Parathyroid adenoma (tissue), 2 donors: ENCODE results near the gene TCP11.

ENCODE experiments used
- H2AFZ ChIP-seq: fragments of 300-600 bp; sonication (generic); one replicate; pipeline ENCODE4 v1.7.0; 2017; ENCODE audit warnings: antibody characterized with exemption, mild to moderate bottlenecking
- H3K27ac ChIP-seq: fragments of 300-600 bp; sonication (generic); one replicate; pipeline ENCODE4 v1.7.0; 2017
- H3K27me3 ChIP-seq: fragments of 300-600 bp; sonication (generic); one replicate; pipeline ENCODE4 v1.7.0; 2017; ENCODE audit warnings: low read length; ENCODE audit not compliant: control insufficient read depth, insufficient read depth
- H3K36me3 ChIP-seq: fragments of 300-600 bp; sonication (generic); one replicate; pipeline ENCODE4 v1.7.0; 2017; ENCODE audit warnings: low read length; ENCODE audit not compliant: control insufficient read depth, insufficient read depth
- H3K4me1 ChIP-seq: fragments of 300-600 bp; sonication (generic); one replicate; pipeline ENCODE4 v1.7.0; 2017; ENCODE audit warnings: control low read depth
- H3K4me2 ChIP-seq: fragments of 300-600 bp; sonication (generic); one replicate; pipeline ENCODE4 v1.7.0; 2017; ENCODE audit warnings: low read length
- H3K4me3 ChIP-seq: fragments of 300-600 bp; sonication (generic); one replicate; pipeline ENCODE4 v1.7.0; 2017; ENCODE audit warnings: low read depth, low read length
- H3K79me2 ChIP-seq: fragments of 300-600 bp; sonication (generic); one replicate; pipeline ENCODE4 v1.7.0; 2017; ENCODE audit warnings: control low read depth
- H3K9ac ChIP-seq: fragments of 300-600 bp; sonication (generic); one replicate; pipeline ENCODE4 v1.7.0; 2017; ENCODE audit warnings: mild to moderate bottlenecking
- H3K9me3 ChIP-seq: fragments of 300-600 bp; sonication (generic); one replicate; pipeline ENCODE4 v1.7.0; 2017; ENCODE audit warnings: low read length; ENCODE audit not compliant: control insufficient read depth
- CTCF ChIP-seq: fragments of 300-600 bp; sonication (generic); IDR thresholded peaks from one replicate; pipeline ENCODE4 v1.7.0; 2017; ENCODE audit warnings: antibody characterized with exemption, mild to moderate bottlenecking
- donor health status: primary hyperparathyroidism.

Gene TCP11

GRCh38 chr6:35073766-35074471 lies 67.2 kb downstream of the TCP11 start:
- Histone ChIP-seq H3K9ac (no peak overlapping the region), H3K4me1 (no peaks in the 10 kb centered on the region), H3K4me3 (no peak overlapping the region), H2AFZ (no peak overlapping the region), H3K79me2 (no peaks in the 10 kb centered on the region), H3K9me3 (no peaks in the 10 kb centered on the region), H3K27me3 (no peaks in the 10 kb centered on the region), H3K36me3 (no peaks in the 10 kb centered on the region), H3K4me2 (no peak overlapping the region), H3K27ac (no peak overlapping the region)
- no peak for TF ChIP-seq CTCF

- Histone ChIP-seq H2AFZ (no peak overlapping the region), H3K4me3 (no peak overlapping the region), H3K27ac (no peak overlapping the region), H3K4me1 (no peaks in the 10 kb centered on the region), H3K36me3 (no peaks in the 10 kb centered on the region), H3K79me2 (no peaks in the 10 kb centered on the region), H3K9me3 (no peaks in the 10 kb centered on the region), H3K27me3 (no peaks in the 10 kb centered on the region), H3K9ac (no peak overlapping the region), H3K4me2 (no peak overlapping the region)
- no peak for TF ChIP-seq CTCF
Measured at GRCh38 chr6:35073211-35073610, 67.9 kb downstream of the TCP11 start.

GRCh38 chr6:35072698-35073055 lies 68.5 kb downstream of the TCP11 start:
- H3K27ac ChIP-seq: no peak overlapping the region
- no peak overlapping the region for H3K9ac ChIP-seq
- H3K4me3 ChIP-seq: no peak overlapping the region
- no peak overlapping the region for H3K4me2 ChIP-seq
- no peaks in the 10 kb centered on the region for H3K36me3 ChIP-seq
- no peaks in the 10 kb centered on the region for H3K9me3 ChIP-seq
- TF ChIP-seq CTCF: no peak
- H3K79me2 ChIP-seq: no peaks in the 10 kb centered on the region
- no peaks in the 10 kb centered on the region for H3K4me1 ChIP-seq
- no peak overlapping the region for H2AFZ ChIP-seq
- no peaks in the 10 kb centered on the region for H3K27me3 ChIP-seq

GRCh38 chr6:35072051-35072697 lies 69.0 kb downstream of the TCP11 start:
- no peak overlapping the region for H3K9ac ChIP-seq
- no peaks in the 10 kb centered on the region for H3K4me1 ChIP-seq
- H2AFZ ChIP-seq: no peak overlapping the region
- H3K4me2 ChIP-seq: no peak overlapping the region
- H3K4me3 ChIP-seq: no peak overlapping the region
- TF ChIP-seq CTCF: no peak
- H3K9me3 ChIP-seq: no peaks in the 10 kb centered on the region
- no peaks in the 10 kb centered on the region for H3K36me3 ChIP-seq
- no peaks in the 10 kb centered on the region for H3K79me2 ChIP-seq
- no peaks in the 10 kb centered on the region for H3K27me3 ChIP-seq
- H3K27ac ChIP-seq: no peak overlapping the region
